ENCODE data around the gene ACO2. TPM values are rescaled to one million over a fixed set of nuclear protein-coding genes. Genes with fewer than 3 reads are reported as not detected.
"Not testable (repeated sequence)": the region's sequence is repeated elsewhere in the genome, so short reads cannot be mapped to it uniquely, and the experiment has no call there.

Gene ACO2
- total RNA-seq, 1 experiment from 2014 or later: 71.5 TPM

GRCh38 chr22:41556561-41556960 lies 87.6 kb downstream of the ACO2 start:
- Histone ChIP-seq H3K27me3 (ENCODE audit: control insufficient read depth, insufficient read depth, low read length) (no peaks in the 10 kb centered on the region), H3K4me1 (ENCODE audit: control insufficient read depth, insufficient read depth, low read length) (peaks cover 29% of the 10 kb centered on the region), H3K9me3 (ENCODE audit: control insufficient read depth, insufficient read depth, low read depth, low read length) (no peaks in the 10 kb centered on the region), H3K36me3 (ENCODE audit: control insufficient read depth, insufficient read depth, low read length) (no peaks in the 10 kb centered on the region), H3K27ac (ENCODE audit: low read length) (no peak overlapping the region), H3K4me3 (ENCODE audit: low read depth in 2 of 2, low read length in 2 of 2) (no peak overlapping the region)
- ChIA-PET POLR2A (interaction anchor here (0.7 kb wide), 1 partner anchor 64 kb away, joined by 12 read pairs; the partner anchor contains the start of genes DESI1 and XRCC6), CTCF (no interaction called here)
- BruUV-seq (replicated peaks): no TSS peak
- ATAC-seq: no peak
- no peak for DNase-seq (ENCODE audit: low read depth, low spot score)
- in situ Hi-C loops (cut with HindIII; ENCODE audit: low pct_unique_long_range_greater_than_20kb, low sequenced_read_pairs): no loop called here
- intact Hi-C loops (cut with micrococcal nuclease; ENCODE audit: unreplicated experiment): no loop called here
- TF ChIP-seq CTCF (IDR thresholded peaks at IDR 0.05): no peak
- TF ChIP-seq TCF7L2 (IDR thresholded peaks at IDR 0.05; ENCODE audit: low read depth, low read length): no peak
- TF ChIP-seq REST (IDR thresholded peaks at IDR 0.05; ENCODE audit: insufficient read depth in 1 of 2, low read depth in 2 of 2, low read length in 1 of 2): no peak
- no peak for TF ChIP-seq POLR2AphosphoS5 (IDR thresholded peaks at IDR 0.05; ENCODE audit: low read depth, low read length)
- TF ChIP-seq SIN3A (IDR thresholded peaks at IDR 0.05; ENCODE audit: borderline replicate concordance, insufficient read depth, low read depth, low read length): no peak

- intact Hi-C loops (cut with micrococcal nuclease; ENCODE audit: unreplicated experiment): no loop called here
- no peaks in the 10 kb centered on the region for H3K36me3 ChIP-seq (ENCODE audit: control insufficient read depth, insufficient read depth, low read length)
- CTCF ChIA-PET: interaction anchor here (0.6 to 1.2 kb wide), 2 partner anchors 9 to 32 kb away, joined by 3 to 5 read pairs; no protein-coding TSS in a partner anchor
- POLR2A ChIA-PET: no interaction called here
- no peak overlapping the region for H3K27ac ChIP-seq (ENCODE audit: low read length)
- H3K4me1 ChIP-seq (ENCODE audit: control insufficient read depth, insufficient read depth, low read length): peaks cover 40% of the 10 kb centered on the region
- H3K9me3 ChIP-seq (ENCODE audit: control insufficient read depth, insufficient read depth, low read depth, low read length): no peaks in the 10 kb centered on the region
- BruUV-seq (replicated peaks): no TSS peak
- H3K4me3 ChIP-seq (ENCODE audit: low read depth in 2 of 2, low read length in 2 of 2): no peak overlapping the region
- H3K27me3 ChIP-seq (ENCODE audit: control insufficient read depth, insufficient read depth, low read length): no peaks in the 10 kb centered on the region
- no peak for DNase-seq (ENCODE audit: low read depth, low spot score)
- TF ChIP-seq CTCF (IDR thresholded peaks at IDR 0.05) (no peak), TCF7L2 (IDR thresholded peaks at IDR 0.05; ENCODE audit: low read depth, low read length) (no peak), POLR2AphosphoS5 (IDR thresholded peaks at IDR 0.05; ENCODE audit: low read depth, low read length) (no peak), REST (IDR thresholded peaks at IDR 0.05; ENCODE audit: insufficient read depth in 1 of 2, low read depth in 2 of 2, low read length in 1 of 2) (no peak), SIN3A (IDR thresholded peaks at IDR 0.05; ENCODE audit: borderline replicate concordance, insufficient read depth, low read depth, low read length) (no peak)
- in situ Hi-C loops (cut with HindIII; ENCODE audit: low pct_unique_long_range_greater_than_20kb, low sequenced_read_pairs): no loop called here
- no peak for ATAC-seq
Observed at GRCh38 chr22:41557401-41558240, 88.7 kb downstream of the ACO2 start.

- BruUV-seq (replicated peaks); ATAC-seq; in situ Hi-C loops (cut with HindIII; ENCODE audit: low pct_unique_long_range_greater_than_20kb, low sequenced_read_pairs); H3K27me3 ChIP-seq (ENCODE audit: control insufficient read depth, insufficient read depth, low read length); H3K36me3 ChIP-seq (ENCODE audit: control insufficient read depth, insufficient read depth, low read length); CTCF ChIA-PET; DNase-seq (ENCODE audit: low read depth, low spot score); H3K4me3 ChIP-seq (ENCODE audit: low read depth in 2 of 2, low read length in 2 of 2); POLR2A ChIA-PET; intact Hi-C loops (cut with micrococcal nuclease; ENCODE audit: unreplicated experiment); H3K9me3 ChIP-seq (ENCODE audit: control insufficient read depth, insufficient read depth, low read depth, low read length); H3K27ac ChIP-seq (ENCODE audit: low read length): not testable (repeated sequence)
- peaks cover 46% of the 10 kb centered on the region for H3K4me1 ChIP-seq (ENCODE audit: control insufficient read depth, insufficient read depth, low read length)
Observed at GRCh38 chr22:41558241-41558630, 89.3 kb downstream of the ACO2 start.
